ENCODE results near the gene PGC.
A peak's percentile ranks its signal among the peaks of the same experiment; 100 is the strongest.

PGC gene

DNA sequence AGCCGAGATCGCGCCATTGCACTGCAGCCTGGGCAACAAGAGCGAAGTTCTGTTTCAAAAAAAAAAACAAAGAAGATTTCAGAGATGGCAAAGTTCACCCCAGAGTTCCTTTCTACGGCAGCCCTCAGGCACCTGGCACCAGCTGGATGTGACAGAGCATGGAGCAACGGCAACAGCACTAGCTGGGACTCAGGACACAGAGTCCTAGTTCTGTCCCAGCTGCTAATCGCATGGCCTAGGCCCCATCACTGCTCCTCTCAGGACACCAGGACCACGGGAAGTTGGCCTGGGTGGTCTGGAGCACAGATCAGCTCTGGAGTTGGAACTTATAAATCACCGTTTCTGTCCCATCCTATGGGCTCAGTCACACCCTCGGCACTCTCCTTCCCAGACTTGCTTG lies 1.1 kb downstream of the PGC start:
- DNase-seq (ENCODE audit: low read depth, low spot score): no peak

DNA sequence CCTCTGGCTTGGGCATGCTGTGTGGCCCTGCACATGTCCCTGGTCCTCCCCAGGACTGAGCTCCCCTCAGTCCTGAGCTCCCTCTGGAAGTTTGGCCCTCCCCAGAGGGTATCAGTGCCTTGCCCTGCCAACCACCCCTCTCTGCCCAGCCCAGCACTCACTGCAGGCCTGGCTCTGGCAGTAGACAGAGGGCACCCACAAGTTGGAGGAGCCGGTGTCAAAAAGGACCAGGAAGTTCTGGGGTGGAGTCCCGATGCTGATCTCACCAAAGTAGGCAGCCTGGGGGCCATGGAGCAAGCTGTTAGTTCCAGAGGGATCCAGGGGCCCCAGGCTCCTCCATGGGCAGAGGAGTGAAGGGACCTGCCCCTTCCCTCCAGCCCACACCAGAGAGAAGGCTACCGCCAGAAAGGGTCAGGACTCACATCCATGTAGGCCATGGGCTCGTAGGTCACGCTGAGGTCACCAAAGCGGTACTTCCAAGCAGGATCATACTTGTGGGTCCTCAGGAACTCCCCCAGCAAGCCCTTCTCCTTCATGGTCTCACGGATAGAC lies 2.9 kb downstream of the PGC start:
- no peak for DNase-seq (ENCODE audit: low read depth, low spot score)

DNA sequence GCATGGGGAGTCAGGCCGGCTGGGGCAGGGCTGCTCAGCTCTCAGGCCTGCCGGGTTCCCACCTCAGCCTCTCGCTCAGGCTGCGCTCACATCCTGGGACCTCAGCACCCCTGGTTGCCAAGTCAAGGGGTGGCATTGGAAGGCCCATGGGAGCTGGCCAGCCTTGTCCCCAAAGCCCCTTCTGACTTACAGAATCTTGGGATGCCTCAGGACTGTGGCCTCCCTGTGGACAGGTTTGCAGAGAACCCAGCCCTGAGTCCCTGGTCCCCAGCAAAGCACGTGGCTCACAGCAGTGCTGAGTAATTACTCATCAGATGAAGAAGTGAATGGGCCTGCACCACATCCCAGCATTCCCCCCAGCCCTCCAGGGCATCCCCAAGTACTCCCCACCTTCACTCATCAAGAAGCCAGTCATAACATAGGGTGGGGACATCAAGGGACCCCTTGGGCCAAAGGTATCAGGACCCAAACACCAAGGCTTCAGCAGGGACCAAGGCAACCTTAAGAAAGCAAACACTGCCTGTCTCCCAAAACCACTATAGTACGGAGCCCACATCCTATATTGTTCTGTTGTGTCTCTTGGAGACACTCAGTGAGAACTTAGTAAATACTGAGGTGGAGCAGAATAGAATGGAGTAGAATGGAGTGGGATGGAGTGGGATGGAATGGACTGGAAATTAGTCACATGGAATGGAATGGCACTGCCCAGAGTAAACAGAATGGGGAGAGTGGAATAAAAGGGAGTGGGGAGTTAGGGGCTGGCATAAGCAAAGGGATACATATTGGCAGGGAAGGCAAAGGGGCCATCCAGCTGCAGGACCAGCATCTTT lies 3.6 kb downstream of the PGC start:
- no peak for DNase-seq (ENCODE audit: low read depth, low spot score)

DNA sequence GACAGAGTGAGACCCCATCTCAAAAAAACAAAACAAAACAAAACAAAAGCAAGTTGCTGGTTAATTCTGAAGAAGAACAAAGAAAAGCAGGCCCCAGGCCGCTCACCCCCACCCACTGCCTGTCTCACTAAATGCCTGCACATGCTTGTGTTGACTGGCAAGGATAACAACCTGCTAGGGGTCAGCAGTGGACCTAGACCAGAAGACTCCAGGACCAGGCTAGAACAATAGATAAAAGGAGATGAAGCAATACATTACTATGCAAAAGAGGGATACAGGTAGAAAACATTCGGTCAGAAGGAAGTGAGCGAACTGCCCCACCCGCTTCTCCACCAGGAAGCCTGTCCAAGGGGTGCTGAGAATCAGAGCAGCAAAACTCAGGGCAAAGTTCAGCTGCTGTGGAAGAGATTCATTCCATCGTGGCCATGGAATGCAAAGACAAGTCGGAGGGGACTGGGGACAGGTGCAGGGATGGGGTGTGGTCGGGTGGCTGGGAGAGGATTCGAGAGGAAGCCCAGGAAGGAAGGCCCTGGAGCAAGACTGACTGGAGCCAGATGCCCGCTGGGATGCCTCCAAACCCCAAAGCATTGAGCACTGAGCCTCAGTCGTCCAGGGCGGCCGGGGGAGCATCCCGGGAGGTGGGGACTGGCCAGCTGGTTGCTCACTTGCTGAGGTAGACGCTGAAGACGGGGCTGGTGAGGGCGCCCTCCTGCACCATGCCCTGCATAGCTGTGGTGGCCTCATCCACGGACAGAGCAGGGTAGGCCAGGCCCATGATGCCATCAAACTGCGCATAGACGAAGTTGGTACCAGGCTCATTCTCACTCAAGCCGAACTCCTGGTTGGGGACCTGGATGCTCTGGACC lies 5.3 kb downstream of the PGC start:
- DNase-seq (ENCODE audit: low read depth, low spot score): no peak

DNA sequence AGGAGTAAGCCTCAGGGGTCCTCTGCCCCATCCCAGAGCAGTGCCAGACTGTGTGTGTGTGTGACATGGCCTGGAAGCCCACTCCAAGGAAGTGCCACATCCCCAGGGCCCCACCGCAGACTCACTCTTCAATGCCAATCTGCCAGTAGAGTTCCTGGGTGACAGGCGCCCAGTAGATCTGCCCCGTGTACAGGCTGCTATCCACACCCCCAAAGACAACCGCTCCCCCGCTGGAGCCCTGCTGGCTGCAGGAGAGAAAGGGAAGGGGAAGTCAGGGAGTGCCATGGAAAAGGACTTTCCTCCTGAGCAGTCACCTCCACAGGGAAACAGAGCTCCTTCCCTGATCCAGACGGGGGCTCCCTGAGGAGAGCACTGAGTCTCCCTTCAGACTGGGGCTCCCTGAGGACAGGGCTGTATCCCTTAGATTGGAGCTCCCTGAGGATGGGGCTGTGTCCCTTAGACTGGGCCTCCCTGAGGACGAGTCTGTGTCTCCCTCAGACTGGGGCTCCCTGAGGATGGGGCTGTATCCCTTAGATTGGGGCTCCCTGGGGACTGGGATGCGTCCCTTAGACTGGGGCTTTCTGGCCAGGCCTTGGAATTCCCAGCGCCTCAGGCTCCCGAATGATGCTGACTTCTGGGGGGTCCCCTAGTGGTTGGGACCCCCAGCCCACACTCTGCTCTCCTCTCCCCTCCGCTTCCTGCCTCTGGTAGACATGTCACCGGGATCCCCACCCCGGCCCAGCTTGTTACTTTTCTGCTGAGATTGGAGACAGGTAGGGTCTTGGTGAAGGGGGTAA lies 6.6 kb downstream of the PGC start:
- DNase-seq (ENCODE audit: low read depth, low spot score): no peak

DNA sequence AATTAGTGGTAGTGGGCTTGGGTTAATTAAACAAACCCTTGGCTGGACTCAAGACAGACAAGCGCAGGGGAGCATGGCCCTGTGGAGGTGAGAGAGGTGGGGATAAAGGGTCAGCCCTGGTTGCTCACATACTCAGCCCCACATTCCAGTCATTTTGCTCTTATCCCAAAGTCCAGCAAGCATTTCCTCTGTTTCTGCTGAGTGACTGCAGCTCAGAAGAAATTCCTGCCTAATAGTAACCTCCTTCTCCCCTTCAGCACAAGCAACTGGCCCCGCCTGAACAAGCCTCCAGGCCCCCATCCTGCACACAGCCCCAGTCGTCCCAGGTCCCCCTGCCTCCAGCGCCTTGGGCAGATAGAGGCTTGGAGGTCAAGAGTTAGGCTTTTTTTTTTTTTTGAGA lies 8.2 kb downstream of the PGC start:
- DNase-seq (ENCODE audit: low read depth, low spot score): no peak

DNA sequence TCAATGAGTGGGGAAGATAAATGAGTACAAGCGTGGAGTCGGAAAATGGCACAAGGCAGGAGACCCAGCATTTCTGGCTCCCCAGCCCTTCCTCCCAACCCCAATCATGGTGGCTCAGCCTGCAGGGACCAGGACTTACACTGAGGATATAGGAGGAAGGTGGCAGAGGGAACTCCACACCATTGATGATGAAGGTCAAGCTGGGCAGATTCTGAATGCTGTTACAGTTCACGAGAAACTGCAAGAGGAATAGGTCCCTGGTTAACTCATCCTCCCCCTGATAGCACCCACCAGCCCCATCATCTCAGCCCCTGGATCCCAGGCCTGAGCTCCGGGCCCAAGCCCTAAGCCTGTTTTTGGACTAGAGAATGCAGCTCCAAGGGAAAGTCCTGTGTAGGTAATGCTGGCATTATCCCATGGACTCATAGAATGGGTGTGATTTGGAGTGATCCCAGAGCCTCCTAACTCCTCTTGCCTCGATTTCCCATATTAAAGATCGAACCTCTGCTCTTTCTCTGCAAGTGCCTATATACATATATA lies 9.5 kb downstream of the PGC start:
- DNase-seq (ENCODE audit: low read depth, low spot score): no peak

DNA sequence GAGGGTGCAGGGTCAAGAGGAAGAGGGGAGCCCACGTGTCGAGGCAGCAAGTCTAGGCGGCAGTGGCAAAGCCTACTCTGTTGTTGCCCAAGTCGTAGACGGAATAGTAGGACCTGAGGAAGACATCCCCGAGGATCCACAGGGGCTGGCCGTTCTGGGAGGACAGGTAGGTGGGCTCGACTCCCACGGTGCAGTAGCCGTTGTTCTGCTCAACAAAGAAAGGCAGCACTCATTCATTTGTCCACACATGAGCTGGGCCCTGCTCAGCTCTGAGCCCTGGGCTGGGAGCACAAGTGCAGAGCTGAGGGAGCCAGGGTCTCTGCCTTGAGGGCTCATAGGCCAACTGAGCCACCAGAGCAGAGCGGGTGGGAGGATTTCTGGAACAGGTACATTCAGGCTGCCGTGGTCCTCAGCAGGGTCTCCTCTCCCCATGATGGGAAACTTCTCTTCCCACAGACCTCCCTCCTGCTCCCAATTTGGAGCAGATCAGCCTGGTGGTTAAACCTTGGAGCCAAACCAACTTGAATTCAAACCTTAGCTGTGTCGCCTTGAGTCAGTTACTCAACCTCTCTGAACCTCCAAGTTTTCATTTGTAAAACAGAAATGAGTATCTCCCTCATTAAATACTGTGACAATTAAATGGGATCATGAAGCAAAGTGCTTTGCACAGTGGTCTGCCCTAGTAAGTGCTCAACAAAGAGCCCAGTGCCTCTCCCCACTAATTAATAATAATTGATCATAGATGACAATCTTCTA lies 10.2 kb downstream of the PGC start:
- no peak for DNase-seq (ENCODE audit: low read depth, low spot score)

DNA sequence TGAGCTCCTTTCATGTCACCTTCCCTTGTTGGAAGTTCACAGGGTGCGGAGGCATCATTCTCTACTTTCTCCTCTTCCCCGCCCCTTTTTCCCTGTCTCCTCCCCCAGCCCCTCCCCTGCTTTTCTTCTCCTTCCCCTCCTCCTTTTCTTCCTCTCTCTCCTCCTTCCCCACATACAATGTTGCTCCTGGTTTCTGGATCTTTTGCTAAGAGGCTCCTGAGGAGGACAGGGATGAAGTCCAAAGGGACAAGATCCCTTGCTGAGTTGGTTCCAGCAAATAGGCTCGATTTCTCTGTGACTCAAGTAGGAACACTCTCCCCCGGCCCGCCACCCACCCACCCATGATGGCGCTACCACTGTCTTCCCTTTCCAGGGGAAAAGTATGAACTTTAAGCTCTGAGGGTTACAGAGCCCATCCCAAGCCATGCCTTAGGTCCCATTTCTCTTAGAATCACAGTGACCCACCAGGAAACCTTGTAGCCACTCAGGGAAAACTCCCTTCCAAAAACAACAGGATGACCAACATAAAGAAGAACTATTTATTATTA lies 10.9 kb downstream of the PGC start:
- DNase-seq (ENCODE audit: low read depth, low spot score): no peak

DNA sequence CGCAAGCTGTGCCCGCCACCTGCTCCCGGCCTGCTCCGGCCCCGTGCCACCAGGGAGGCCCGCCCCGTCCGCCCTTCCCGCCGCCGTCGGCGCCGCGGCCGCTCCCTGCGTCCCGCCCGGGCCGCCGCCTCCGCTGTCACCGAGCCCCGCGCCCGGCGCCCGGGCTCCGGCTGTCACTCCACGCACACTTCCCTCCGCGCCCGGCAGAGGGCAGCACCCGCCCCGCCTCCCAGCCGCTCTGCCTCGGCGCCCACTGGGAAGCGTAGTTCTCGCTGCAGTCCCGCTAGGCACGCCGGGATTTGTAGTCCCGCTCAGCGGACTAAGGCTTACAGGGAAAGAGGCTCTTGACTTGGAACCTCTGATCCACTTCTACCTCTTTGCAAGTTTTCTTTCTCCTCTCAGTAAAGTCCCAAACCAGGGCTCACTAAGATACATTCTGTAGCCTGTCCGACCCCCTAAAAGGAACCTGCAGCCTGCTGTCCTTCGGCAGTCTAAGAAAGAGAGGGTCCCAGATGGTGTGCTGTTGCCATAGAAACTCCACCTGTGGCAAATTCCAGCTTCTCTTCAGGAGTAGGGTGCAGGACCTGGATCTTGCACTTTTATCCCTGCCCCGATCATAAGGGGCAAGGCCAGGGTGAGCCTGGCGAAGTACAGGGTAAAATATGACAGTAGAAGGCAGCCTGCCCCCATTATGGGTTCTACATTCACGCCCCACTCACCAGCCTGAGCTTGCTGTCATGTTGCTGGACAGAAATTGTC lies 11.6 kb downstream of the PGC start, which contains the start of gene TFEB:
Gene TFEB, minus strand, starts transcription at position 182 of the 759 bp plus-strand sequence. CDS start 44,395 bp downstream, outside the sequence.
- peak; percentile 96 for DNase-seq (ENCODE audit: low read depth, low spot score)

DNA sequence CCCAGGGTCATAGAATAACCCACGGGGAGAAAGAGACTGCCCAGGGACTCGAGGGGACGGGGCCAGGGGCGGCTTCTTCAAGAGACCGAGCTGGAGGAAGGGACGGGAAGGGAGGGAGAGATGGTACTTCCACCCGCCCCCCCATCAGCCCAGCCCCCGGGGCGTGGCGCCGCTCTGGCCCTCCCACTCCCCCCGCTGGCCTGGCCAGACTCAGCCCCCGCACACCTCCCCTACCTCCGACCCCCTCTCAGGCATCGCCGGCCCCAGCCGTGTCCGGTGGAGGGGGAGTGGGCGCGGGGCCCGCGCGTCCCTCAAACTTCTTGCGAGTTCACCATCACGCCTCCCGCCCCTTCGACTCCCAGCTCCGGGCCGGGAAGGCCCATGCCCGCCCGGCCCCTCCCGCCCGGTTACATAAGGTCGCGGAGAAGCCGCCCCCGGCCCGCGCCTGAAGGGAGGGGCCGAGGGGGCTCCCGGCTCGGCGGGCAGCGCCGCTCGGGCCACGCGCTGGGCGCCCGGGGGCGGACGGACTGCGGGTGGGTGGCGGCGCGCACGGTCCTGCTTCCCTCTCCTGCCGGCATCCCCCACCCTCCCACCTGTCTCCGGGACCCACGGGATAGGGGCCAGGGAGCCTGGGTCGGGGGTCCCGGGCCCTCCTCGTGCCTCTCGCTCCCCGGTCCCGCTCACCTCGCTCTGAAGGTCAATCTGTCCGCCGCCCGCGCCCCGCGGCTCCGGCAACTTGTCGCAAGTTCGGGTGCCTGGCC lies 12.4 kb downstream of the PGC start:
- peak; percentile 86 for DNase-seq (ENCODE audit: low read depth, low spot score)

DNA sequence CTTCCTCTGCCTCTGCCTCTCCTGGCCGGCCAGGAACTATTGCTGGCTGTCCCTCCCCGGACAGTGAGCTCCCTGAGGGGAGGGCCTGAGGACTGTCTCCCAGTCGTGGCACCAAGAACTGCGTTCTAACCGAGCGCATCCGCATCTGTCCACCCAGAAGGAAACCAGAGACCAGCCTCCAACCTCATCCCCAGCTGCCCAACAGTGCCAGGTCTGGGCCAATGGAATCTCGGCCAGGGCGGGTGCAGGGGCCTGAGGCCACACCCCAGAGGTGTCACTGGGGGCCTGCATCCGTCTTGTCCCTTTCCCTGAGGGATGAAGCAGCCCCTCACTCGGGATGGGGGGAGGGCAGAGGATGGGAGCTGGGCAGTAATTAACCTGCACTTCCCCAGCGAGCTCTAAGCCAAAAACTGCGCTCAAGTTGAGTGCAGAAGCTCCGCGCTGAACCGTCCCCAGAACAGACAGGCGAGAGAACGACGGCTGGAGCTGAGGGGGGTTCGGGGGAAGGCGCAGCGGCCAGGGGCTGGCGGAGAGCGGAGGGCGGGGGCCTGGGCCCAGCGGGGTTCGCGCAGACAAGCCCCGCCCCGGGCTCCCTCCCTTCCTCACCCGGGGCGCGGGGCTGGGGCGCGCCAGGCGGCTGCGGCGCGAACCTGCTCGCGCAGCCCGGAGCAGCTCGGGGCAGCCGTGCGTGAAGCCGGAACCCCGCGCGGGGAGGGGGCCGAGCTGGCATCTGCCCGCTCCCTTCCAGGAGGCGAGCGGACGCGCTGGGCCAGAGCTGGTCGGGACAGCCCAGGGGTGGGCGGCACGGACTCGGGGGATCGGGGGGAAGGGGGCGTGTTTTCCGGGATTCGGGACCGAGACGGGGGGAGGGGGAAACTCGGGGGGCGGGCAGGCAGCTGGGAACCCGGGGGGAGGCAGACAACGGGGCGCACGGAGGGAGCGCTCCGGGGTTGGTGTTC lies 13.2 kb downstream of the PGC start:
- peak; percentile 87 for DNase-seq (ENCODE audit: low read depth, low spot score)

DNA sequence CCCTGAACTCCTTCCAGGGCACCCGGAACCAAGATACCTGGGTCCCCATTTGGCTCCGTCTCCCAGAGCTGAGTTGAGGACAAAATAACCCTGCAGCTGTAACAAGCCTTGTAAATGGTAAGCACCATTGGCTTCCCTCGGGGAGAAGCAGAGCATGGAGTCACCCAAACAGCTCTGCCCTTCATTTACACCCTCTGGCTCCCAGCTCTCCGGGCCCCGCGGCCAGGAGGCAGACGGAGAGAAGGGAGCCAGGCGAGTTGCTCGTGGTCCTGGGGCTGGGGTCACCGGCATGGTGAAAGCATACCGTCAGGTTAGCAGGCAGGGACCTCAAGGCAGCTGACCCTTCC lies 13.9 kb downstream of the PGC start:
- DNase-seq (ENCODE audit: low read depth, low spot score): peak; percentile 24

DNA sequence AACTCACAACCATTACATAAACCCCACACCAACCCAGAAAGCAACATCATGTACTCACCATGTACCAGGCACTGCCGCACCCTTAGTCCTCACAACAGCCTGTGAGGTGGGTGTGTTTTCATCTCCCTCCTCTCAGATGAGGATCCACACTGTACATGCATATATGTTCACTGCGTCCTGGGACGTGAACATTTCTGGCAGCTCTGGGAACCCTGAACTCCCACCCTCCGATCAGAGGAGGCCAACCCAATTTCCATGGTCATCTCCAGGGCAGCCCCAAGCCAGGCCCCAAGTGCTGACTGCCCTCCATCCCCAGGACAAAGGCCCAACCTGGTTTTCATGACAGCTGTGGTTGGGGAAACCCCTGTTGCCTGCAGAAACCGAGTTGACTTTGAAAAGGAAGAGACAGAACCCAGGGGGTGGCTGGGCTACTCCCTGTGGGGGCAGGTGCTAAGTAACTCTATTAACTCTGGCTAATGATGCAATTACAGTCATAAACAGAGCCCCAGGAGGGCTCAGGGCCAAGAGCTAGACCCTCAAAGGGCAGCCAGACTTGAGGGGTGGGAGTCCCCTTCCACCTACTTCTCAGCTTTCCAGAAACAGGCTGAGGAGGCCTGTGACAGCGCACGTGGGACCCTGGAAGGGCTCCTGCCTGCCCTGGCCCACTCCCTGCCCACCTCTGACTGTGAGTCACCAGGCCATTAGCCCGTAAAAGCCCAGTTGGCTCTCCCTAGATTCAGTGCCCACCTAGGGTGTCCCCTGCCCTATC lies 14.4 kb downstream of the PGC start:
- DNase-seq (ENCODE audit: low read depth, low spot score): peak; percentile 25

DNA sequence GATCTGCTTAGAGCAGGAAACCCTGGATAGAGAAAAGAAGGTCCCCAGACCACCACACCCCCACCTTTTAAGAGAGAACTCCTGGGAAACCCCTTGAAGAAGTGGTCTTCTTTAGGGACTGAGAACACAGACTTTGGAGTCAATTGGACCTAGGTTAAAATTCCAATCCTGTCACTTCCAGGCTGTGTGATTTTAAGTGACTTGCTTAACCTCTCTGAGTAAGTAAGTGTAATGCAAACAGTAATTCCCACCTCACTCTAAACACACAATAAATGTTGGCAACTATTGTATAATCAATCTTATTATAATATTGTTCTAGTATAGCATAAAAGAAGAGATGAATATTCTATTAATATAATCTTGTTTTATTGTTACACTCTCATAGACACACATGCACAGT lies 15.0 kb downstream of the PGC start:
- no peak for DNase-seq (ENCODE audit: low read depth, low spot score)

DNA sequence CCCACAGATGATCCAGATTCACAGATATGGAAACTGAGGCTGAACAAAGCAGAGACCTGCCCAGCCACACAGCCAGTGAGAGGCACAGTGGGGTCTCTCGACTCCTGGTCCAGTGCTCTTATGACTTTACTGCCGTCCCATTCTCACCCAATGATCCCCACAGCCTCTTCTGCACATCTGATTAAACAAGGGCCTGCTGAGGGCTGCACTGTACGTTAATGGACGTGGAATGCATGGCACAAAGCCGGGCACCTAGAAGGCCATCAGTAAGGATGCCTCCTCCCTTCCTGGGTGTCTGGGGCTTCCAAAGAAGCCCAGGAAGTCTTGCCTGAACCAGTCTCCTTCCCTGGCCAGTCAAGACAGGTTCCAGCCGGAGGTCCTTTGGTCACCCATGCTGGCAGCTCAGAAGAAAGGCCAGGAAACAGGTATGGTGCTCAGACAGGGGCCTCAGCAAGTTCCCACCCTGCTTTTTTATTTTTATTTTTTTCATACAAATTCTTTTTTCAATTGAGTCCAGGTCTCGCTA lies 15.6 kb downstream of the PGC start:
- no peak for DNase-seq (ENCODE audit: low read depth, low spot score)
